ENCODE measurements around the gene ARL15.

DNA sequence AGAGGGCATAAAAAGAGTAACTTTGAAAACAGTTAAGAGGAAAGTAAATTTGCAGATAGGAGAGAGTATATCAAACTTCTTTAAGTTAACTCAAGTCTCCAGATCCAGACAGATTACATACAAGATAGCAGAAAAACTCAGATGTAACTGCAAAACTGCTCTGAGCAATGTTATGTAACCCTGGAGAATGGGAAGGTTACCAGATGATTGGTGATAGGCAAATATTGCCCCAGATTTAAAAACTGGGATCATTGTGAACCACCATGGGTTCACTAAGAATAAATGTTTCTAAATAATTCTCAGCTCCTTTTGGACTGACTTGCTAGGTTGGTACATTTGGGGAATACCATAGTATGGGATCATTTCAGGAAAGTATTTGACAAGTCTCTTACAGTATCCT is 176.5 kb downstream of the ARL15 start:
- TF ChIP-seq EZH2 (IDR thresholded peaks at IDR 0.05; ENCODE audit: borderline replicate concordance, insufficient read depth, low read depth, low read length, poor library complexity, severe bottlenecking) = no peak
- TF ChIP-seq, protein P1, sequence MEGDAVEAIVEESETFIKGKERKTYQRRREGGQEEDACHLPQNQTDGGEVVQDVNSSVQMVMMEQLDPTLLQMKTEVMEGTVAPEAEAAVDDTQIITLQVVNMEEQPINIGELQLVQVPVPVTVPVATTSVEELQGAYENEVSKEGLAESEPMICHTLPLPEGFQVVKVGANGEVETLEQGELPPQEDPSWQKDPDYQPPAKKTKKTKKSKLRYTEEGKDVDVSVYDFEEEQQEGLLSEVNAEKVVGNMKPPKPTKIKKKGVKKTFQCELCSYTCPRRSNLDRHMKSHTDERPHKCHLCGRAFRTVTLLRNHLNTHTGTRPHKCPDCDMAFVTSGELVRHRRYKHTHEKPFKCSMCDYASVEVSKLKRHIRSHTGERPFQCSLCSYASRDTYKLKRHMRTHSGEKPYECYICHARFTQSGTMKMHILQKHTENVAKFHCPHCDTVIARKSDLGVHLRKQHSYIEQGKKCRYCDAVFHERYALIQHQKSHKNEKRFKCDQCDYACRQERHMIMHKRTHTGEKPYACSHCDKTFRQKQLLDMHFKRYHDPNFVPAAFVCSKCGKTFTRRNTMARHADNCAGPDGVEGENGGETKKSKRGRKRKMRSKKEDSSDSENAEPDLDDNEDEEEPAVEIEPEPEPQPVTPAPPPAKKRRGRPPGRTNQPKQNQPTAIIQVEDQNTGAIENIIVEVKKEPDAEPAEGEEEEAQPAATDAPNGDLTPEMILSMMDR (IDR thresholded peaks at IDR 0.05) = no peak

Data from B cell (primary cell).